IMR-90 (cell line): ENCODE data around the gene CSF2RB. TPM values are rescaled to one million over a fixed set of nuclear protein-coding genes. Genes with fewer than 3 reads are reported as not detected.

Source experiments
- ATAC-seq: fragments of 200-7000 bp; cut with Tn5 transposase; 2 replicates; pipeline ENCODE4 v1.9.1; 2020; ENCODE audit warnings: low read depth, mild to moderate bottlenecking, moderate library complexity
- BruUV-seq: library from RNA; stranded (reverse); fragments of 400-500 nt; replicated peaks from 2 replicates; lab custom pipeline; 2021; lab: Mats Ljungman, UMichigan
- CTCF ChIA-PET: fragments of 300-600 bp; formaldehyde crosslinking; extraction: SDS; loops from one replicate; lab custom pipeline; 2021; ENCODE audit warnings: antibody characterized with exemption; lab: Yijun Ruan, JAX
- POLR2A ChIA-PET: fragments of 300-600 bp; sonication (Branson Sonifier 250); formaldehyde crosslinking; loops from one replicate; lab custom pipeline; 2022; ENCODE audit warnings: antibody characterized with exemption; ENCODE audit not compliant: unreplicated experiment; lab: Charles Lee
- DNase-seq: peaks from one replicate; pipeline ENCODE4 v3.0.0; 2013
- H2AFZ ChIP-seq: replicated peaks from 2 replicates; pipeline ENCODE3; 2013; ENCODE audit warnings: low read length, mild to moderate bottlenecking; ENCODE audit not compliant: poor library complexity
- H2AK5ac ChIP-seq: 2 replicates; pipeline ENCODE4 v1.6.1; 2013; ENCODE audit warnings: low read depth, low read length, inconsistent platforms
- H2AK9ac ChIP-seq: replicated peaks from 2 replicates; pipeline ENCODE3; 2013; ENCODE audit warnings: mild to moderate bottlenecking, low read depth, low read length, moderate library complexity; ENCODE audit not compliant: poor library complexity
- H2BK120ac ChIP-seq: 2 replicates; pipeline ENCODE4 v1.6.1; 2013; ENCODE audit warnings: low read depth, low read length, inconsistent platforms
- H2BK15ac ChIP-seq: 3 replicates; pipeline ENCODE4 v1.6.1; 2013; ENCODE audit warnings: low read depth, low read length, inconsistent platforms
- H2BK20ac ChIP-seq: 2 replicates; pipeline ENCODE4 v1.6.1; 2013; ENCODE audit warnings: low read depth, mild to moderate bottlenecking, inconsistent platforms, low read length, moderate library complexity
- H2BK5ac ChIP-seq: 2 replicates; pipeline ENCODE4 v1.6.1; 2013; ENCODE audit warnings: mild to moderate bottlenecking, low read depth, low read length, inconsistent platforms; ENCODE audit not compliant: poor library complexity, severe bottlenecking
- H3K14ac ChIP-seq: replicated peaks from 2 replicates; pipeline ENCODE4 v1.6.1; 2013; ENCODE audit warnings: low read depth, low read length, inconsistent platforms
- H3K18ac ChIP-seq: 2 replicates; pipeline ENCODE4 v1.6.1; 2013; ENCODE audit warnings: low read depth, low read length, control low read depth
- H3K23ac ChIP-seq: 2 replicates; pipeline ENCODE4 v1.6.1; 2013; ENCODE audit warnings: low read depth, low read length, inconsistent platforms
- H3K27ac ChIP-seq: 2 replicates; pipeline ENCODE4 v1.5.1; 2013; ENCODE audit warnings: mild to moderate bottlenecking, control low read depth, low read length; ENCODE audit not compliant: insufficient read depth
- H3K27me3 ChIP-seq: 2 replicates; pipeline ENCODE4 v1.6.1; 2013; ENCODE audit warnings: low read length; ENCODE audit not compliant: control insufficient read depth, insufficient read depth
- H3K36me3 ChIP-seq: 2 replicates; pipeline ENCODE4 v1.6.1; 2013; ENCODE audit warnings: low read length, mixed read lengths; ENCODE audit not compliant: control insufficient read depth, insufficient read depth
- H3K4ac ChIP-seq: 2 replicates; pipeline ENCODE4 v1.6.1; 2013; ENCODE audit warnings: low read depth, low read length, inconsistent platforms
- H3K4me1 ChIP-seq: 2 replicates; pipeline ENCODE4 v1.6.1; 2013; ENCODE audit warnings: low read length, mixed read lengths; ENCODE audit not compliant: control insufficient read depth, insufficient read depth
- H3K4me2 ChIP-seq: 2 replicates; pipeline ENCODE4 v1.6.1; 2013; ENCODE audit warnings: low read depth, mild to moderate bottlenecking, control low read depth, low read length, moderate library complexity
- H3K4me3 ChIP-seq: 2 replicates; pipeline ENCODE4 v1.5.1; 2013; ENCODE audit warnings: low read depth, mild to moderate bottlenecking, control low read depth, low read length, moderate library complexity; ENCODE audit not compliant: insufficient read depth
- H3K56ac ChIP-seq: 2 replicates; pipeline ENCODE4 v1.6.1; 2013; ENCODE audit warnings: low read length, inconsistent platforms; ENCODE audit not compliant: insufficient read depth; ENCODE audit errors: extremely low read depth
- H3K79me1 ChIP-seq, 2 experiments: 2 replicates each; pipeline ENCODE4 v1.6.1; 2013; ENCODE audit warnings: low read length in 2 of 2, inconsistent platforms in 1 of 2, low read depth in 1 of 2
- H3K9ac ChIP-seq: 2 replicates; pipeline ENCODE4 v1.6.1; 2013; ENCODE audit warnings: low read depth, low read length, control low read depth
- H3K9me1 ChIP-seq: 2 replicates; pipeline ENCODE4 v1.6.1; 2013; ENCODE audit warnings: low read length, inconsistent platforms; ENCODE audit not compliant: insufficient read depth
- H3K9me3 ChIP-seq: 2 replicates; pipeline ENCODE4 v1.6.1; 2013; ENCODE audit warnings: low read length; ENCODE audit not compliant: control insufficient read depth, insufficient read depth
- H4K20me1 ChIP-seq: 2 replicates; pipeline ENCODE4 v1.6.1; 2013; ENCODE audit warnings: low read length, inconsistent platforms; ENCODE audit not compliant: insufficient read depth
- H4K5ac ChIP-seq: 2 replicates; pipeline ENCODE4 v1.6.1; 2013; ENCODE audit warnings: mild to moderate bottlenecking, low read depth, low read length, control low read depth
- H4K8ac ChIP-seq, 2 experiments: 2 replicates each; pipeline ENCODE4 v1.6.1; 2013; ENCODE audit warnings: low read depth in 2 of 2, low read length in 2 of 2, control low read depth in 1 of 2, inconsistent platforms in 1 of 2
- H4K91ac ChIP-seq: 2 replicates; pipeline ENCODE4 v1.6.1; 2013; ENCODE audit warnings: low read depth, low read length, inconsistent platforms; ENCODE audit not compliant: insufficient read depth
- BHLHE40 ChIP-seq: fragments of 150-350 bp; IDR thresholded peaks from 2 replicates; pipeline ENCODE4 v1.6.1; 2016; ENCODE audit warnings: mild to moderate bottlenecking, low read depth, low read length
- CHD1 ChIP-seq: IDR thresholded peaks from 2 replicates; pipeline ENCODE4 v1.6.1; 2012; ENCODE audit warnings: low read depth, low read length, improper control_type of control experiment
- FOS ChIP-seq: fragments of 150-350 bp; IDR thresholded peaks from 2 replicates; pipeline ENCODE4 v1.6.1; 2016; ENCODE audit warnings: low read depth, low read length
- WGBS, 2 experiments: methylation state at CpG; one replicate each; pipeline versions ENCODE4 v1.1.5 to v1.1.7; 2013; ENCODE audit warnings: missing lambda C conversion rate in 2 of 2; ENCODE audit not compliant: insufficient read length in 1 of 2; ENCODE audit errors: extremely low coverage in 2 of 2; 5-methylcytosine and 5-hydroxymethylcytosine counted together
- dilution Hi-C: fragments of 300-500 bp; cut with HindIII; formaldehyde crosslinking; loops from one replicate; pipeline ENCODE4 v1.14.3; 2018; ENCODE audit warnings: low sequenced_read_pairs; ENCODE audit not compliant: unreplicated experiment
- in situ Hi-C: fragments of 300-500 bp; cut with MboI; formaldehyde crosslinking; loops from 3 replicates; pipeline ENCODE4 v1.14.3; 2019; ENCODE audit warnings: low sequenced_read_pairs, inconsistent platforms, mixed read lengths
- intact Hi-C: fragments of 100-400 bp; cut with micrococcal nuclease; formaldehyde crosslinking; loops from 2 replicates; pipeline ENCODE4 v1.10.0; 2022
- polyA plus RNA-seq, 3 experiments: library from polyadenylated mRNA; depleted of rRNA; stranded (reverse); fragments of >200 nt; gene quantifications; 2 replicates each; pipeline ENCODE4 v1.2.3, GENCODE V29; 2012; ENCODE audit warnings: low replicate concordance in 1 of 3
- total RNA-seq: library from RNA; depleted of rRNA; stranded (reverse); fragments of >200 nt; gene quantifications from 2 replicates; pipeline ENCODE4 v1.2.3, GENCODE V29; 2012

Gene CSF2RB
- total and polyA plus RNA-seq, 2 of the 4 experiments (the other 2 are of a cell fraction) = not detected

- no peak overlapping the region for H4K8ac ChIP-seq
- CTCF ChIA-PET = no interaction called here
Measured at GRCh38 chr22:36922711-36923110, 9.3 kb downstream of the CSF2RB start.

More at GRCh38 chr22:36922711-36923110, 9.3 kb downstream of the CSF2RB start:
- no peak overlapping the region for H3K56ac ChIP-seq
- H2AFZ ChIP-seq = no peak overlapping the region
- peaks cover 2% of the 10 kb centered on the region; the same call in 1 of the 2 replicates for H3K9me3 ChIP-seq
- H3K18ac ChIP-seq = no peak overlapping the region
- H4K91ac ChIP-seq = no peak overlapping the region
- dilution Hi-C loops = no loop called here
- ATAC-seq = no peak
- H2AK5ac ChIP-seq = no peak overlapping the region
- H3K14ac ChIP-seq = no peak overlapping the region
- POLR2A ChIA-PET = no interaction called here
- intact Hi-C loops = no loop called here
- in situ Hi-C loops = no loop called here
- no CpG with 5 or more reads among the region's 7 CpGs for WGBS, 2 experiments
- H3K4ac ChIP-seq = no peak overlapping the region
- no peak overlapping the region for H3K23ac ChIP-seq
- no peaks in the 10 kb centered on the region for H3K36me3 ChIP-seq
- no peak overlapping the region for H3K27ac ChIP-seq
- no peaks in the 10 kb centered on the region for H3K79me1 ChIP-seq
- no peak overlapping the region for H2BK15ac ChIP-seq
- H4K5ac ChIP-seq = no peak overlapping the region
- H3K9ac ChIP-seq = no peak overlapping the region
- H2BK5ac ChIP-seq = no peak overlapping the region
- no peak overlapping the region for H2AK9ac ChIP-seq
- no peak overlapping the region for H2BK20ac ChIP-seq
- DNase-seq = no peak
- no TSS peak for BruUV-seq
- TF ChIP-seq BHLHE40 = no peak
- no peak for TF ChIP-seq FOS
- no peak for TF ChIP-seq CHD1
- H4K20me1 ChIP-seq = no peaks in the 10 kb centered on the region
- H3K9me1 ChIP-seq = no peaks in the 10 kb centered on the region
- no peak overlapping the region for H3K4me2 ChIP-seq
- H3K4me1 ChIP-seq = no peaks in the 10 kb centered on the region
- H3K27me3 ChIP-seq = peaks cover 19% of the 10 kb centered on the region
- H3K4me3 ChIP-seq = no peak overlapping the region
- no peak overlapping the region for H2BK120ac ChIP-seq
